HepG2 (cell line): ENCODE measurements around the gene PLAAT1.

Source experiments
- KAT7 ChIP-seq: IDR thresholded peaks from 2 replicates; pipeline ENCODE4 v1.6.1; 2018; ENCODE audit warnings: borderline replicate concordance, missing compliant biosample characterization
- ZNF33B ChIP-seq: sonication (generic); formaldehyde crosslinking; IDR thresholded peaks from 2 replicates; pipeline ENCODE4 v1.5.1; 2020; ENCODE audit warnings: mild to moderate bottlenecking, missing genetic modification reagents
- TF ChIP-seq, protein P1 (sequence below): sonication (generic); formaldehyde crosslinking; IDR thresholded peaks from 2 replicates; pipeline ENCODE4 v1.4.0; 2020; ENCODE audit warnings: mild to moderate bottlenecking, missing genetic modification reagents, borderline replicate concordance

- no peak for TF ChIP-seq KAT7 (CRISPR knock-in tag)
- TF ChIP-seq, protein P1, sequence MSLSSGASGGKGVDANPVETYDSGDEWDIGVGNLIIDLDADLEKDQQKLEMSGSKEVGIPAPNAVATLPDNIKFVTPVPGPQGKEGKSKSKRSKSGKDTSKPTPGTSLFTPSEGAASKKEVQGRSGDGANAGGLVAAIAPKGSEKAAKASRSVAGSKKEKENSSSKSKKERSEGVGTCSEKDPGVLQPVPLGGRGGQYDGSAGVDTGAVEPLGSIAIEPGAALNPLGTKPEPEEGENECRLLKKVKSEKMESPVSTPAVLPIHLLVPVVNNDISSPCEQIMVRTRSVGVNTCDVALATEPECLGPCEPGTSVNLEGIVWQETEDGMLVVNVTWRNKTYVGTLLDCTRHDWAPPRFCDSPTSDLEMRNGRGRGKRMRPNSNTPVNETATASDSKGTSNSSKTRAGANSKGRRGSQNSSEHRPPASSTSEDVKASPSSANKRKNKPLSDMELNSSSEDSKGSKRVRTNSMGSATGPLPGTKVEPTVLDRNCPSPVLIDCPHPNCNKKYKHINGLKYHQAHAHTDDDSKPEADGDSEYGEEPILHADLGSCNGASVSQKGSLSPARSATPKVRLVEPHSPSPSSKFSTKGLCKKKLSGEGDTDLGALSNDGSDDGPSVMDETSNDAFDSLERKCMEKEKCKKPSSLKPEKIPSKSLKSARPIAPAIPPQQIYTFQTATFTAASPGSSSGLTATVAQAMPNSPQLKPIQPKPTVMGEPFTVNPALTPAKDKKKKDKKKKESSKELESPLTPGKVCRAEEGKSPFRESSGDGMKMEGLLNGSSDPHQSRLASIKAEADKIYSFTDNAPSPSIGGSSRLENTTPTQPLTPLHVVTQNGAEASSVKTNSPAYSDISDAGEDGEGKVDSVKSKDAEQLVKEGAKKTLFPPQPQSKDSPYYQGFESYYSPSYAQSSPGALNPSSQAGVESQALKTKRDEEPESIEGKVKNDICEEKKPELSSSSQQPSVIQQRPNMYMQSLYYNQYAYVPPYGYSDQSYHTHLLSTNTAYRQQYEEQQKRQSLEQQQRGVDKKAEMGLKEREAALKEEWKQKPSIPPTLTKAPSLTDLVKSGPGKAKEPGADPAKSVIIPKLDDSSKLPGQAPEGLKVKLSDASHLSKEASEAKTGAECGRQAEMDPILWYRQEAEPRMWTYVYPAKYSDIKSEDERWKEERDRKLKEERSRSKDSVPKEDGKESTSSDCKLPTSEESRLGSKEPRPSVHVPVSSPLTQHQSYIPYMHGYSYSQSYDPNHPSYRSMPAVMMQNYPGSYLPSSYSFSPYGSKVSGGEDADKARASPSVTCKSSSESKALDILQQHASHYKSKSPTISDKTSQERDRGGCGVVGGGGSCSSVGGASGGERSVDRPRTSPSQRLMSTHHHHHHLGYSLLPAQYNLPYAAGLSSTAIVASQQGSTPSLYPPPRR (CRISPR knock-in tag), result no peak
- no peak for TF ChIP-seq ZNF33B
Measured at GRCh38 chr3:193305356-193305755, 64.3 kb downstream of the PLAAT1 start.
